CD4-positive, alpha-beta T cell treated with Interleukin-17A for 4 hours (primary cell): ENCODE data around the gene JOSD2.

ENCODE experiments used
- DNase-seq: peaks from one replicate; pipeline ENCODE4 v3.0.0-alpha.2; 2020; ENCODE audit warnings: mixed read lengths

The JOSD2 gene

GRCh38 chr19:50512999-50513745 lies 2.2 kb upstream of the JOSD2 start:
- no peak for DNase-seq

GRCh38 chr19:50512112-50512998 lies 1.4 kb upstream of the JOSD2 start:
- no peak for DNase-seq

- DNase-seq = no peak
Measured at GRCh38 chr19:50510700-50511068, 307 bp downstream of the JOSD2 start.

GRCh38 chr19:50510121-50510670 lies 795 bp downstream of the JOSD2 start:
- no peak for DNase-seq

GRCh38 chr19:50509366-50509765 lies 1.6 kb downstream of the JOSD2 start:
- DNase-seq = no peak

GRCh38 chr19:50508843-50509190 lies 2.2 kb downstream of the JOSD2 start:
- DNase-seq = no peak

- no peak for DNase-seq
Measured at GRCh38 chr19:50507376-50507775, 3.6 kb downstream of the JOSD2 start.

- DNase-seq = no peak
Measured at GRCh38 chr19:50506700-50507099, 4.3 kb downstream of the JOSD2 start.

- DNase-seq = no peak
Measured at GRCh38 chr19:50505856-50506611, 5.0 kb downstream of the JOSD2 start.

GRCh38 chr19:50501568-50502475 lies 9.2 kb downstream of the JOSD2 start:
- DNase-seq = no peak

GRCh38 chr19:50501186-50501567 lies 9.8 kb downstream of the JOSD2 start:
- no peak for DNase-seq

GRCh38 chr19:50500753-50501151 lies 10.2 kb downstream of the JOSD2 start:
- no peak for DNase-seq

GRCh38 chr19:50500060-50500752 lies 10.8 kb downstream of the JOSD2 start:
- no peak for DNase-seq

- DNase-seq = no peak
Measured at GRCh38 chr19:50498219-50499056, 12.6 kb downstream of the JOSD2 start.

GRCh38 chr19:50497022-50497405 lies 14.0 kb downstream of the JOSD2 start:
- no peak for DNase-seq

- DNase-seq = no peak
Measured at GRCh38 chr19:50496189-50497021, 14.6 kb downstream of the JOSD2 start.

GRCh38 chr19:50495020-50495531 lies 15.9 kb downstream of the JOSD2 start:
- DNase-seq = no peak

- no peak for DNase-seq
Measured at GRCh38 chr19:50494186-50495019, 16.6 kb downstream of the JOSD2 start.
